ENCODE measurements around the gene PRADC1.

GRCh38 chr2:73265298-73266060, 32.4 kb upstream of the PRADC1 start:
- TF ChIP-seq CTCF (IDR thresholded peaks at IDR 0.05) (no peak), POLR2A (IDR thresholded peaks at IDR 0.05) (no peak)
